IMR-90 (cell line): ENCODE measurements around the gene PANK4. TPM values are rescaled to one million over a fixed set of nuclear protein-coding genes. Genes with fewer than 3 reads are reported as not detected.

Experiments used
- ATAC-seq: fragments of 200-7000 bp; cut with Tn5 transposase; 2 replicates; pipeline ENCODE4 v1.9.1; 2020; ENCODE audit warnings: low read depth, mild to moderate bottlenecking, moderate library complexity
- BruUV-seq: library from RNA; stranded (reverse); fragments of 400-500 nt; replicated peaks from 2 replicates; lab custom pipeline; 2021; lab: Mats Ljungman, UMichigan
- CTCF ChIA-PET: fragments of 300-600 bp; formaldehyde crosslinking; extraction: SDS; loops from one replicate; lab custom pipeline; 2021; ENCODE audit warnings: antibody characterized with exemption; lab: Yijun Ruan, JAX
- POLR2A ChIA-PET: fragments of 300-600 bp; sonication (Branson Sonifier 250); formaldehyde crosslinking; loops from one replicate; lab custom pipeline; 2022; ENCODE audit warnings: antibody characterized with exemption; ENCODE audit not compliant: unreplicated experiment; lab: Charles Lee
- DNase-seq: peaks from one replicate; pipeline ENCODE4 v3.0.0; 2013
- H2AFZ ChIP-seq: replicated peaks from 2 replicates; pipeline ENCODE3; 2013; ENCODE audit warnings: low read length, mild to moderate bottlenecking; ENCODE audit not compliant: poor library complexity
- H2AK5ac ChIP-seq: 2 replicates; pipeline ENCODE4 v1.6.1; 2013; ENCODE audit warnings: low read depth, low read length, inconsistent platforms
- H2AK9ac ChIP-seq: replicated peaks from 2 replicates; pipeline ENCODE3; 2013; ENCODE audit warnings: mild to moderate bottlenecking, low read depth, low read length, moderate library complexity; ENCODE audit not compliant: poor library complexity
- H2BK120ac ChIP-seq: 2 replicates; pipeline ENCODE4 v1.6.1; 2013; ENCODE audit warnings: low read depth, low read length, inconsistent platforms
- H2BK15ac ChIP-seq: 3 replicates; pipeline ENCODE4 v1.6.1; 2013; ENCODE audit warnings: low read depth, low read length, inconsistent platforms
- H2BK20ac ChIP-seq: 2 replicates; pipeline ENCODE4 v1.6.1; 2013; ENCODE audit warnings: low read depth, mild to moderate bottlenecking, inconsistent platforms, low read length, moderate library complexity
- H2BK5ac ChIP-seq: 2 replicates; pipeline ENCODE4 v1.6.1; 2013; ENCODE audit warnings: mild to moderate bottlenecking, low read depth, low read length, inconsistent platforms; ENCODE audit not compliant: poor library complexity, severe bottlenecking
- H3K14ac ChIP-seq: replicated peaks from 2 replicates; pipeline ENCODE4 v1.6.1; 2013; ENCODE audit warnings: low read depth, low read length, inconsistent platforms
- H3K18ac ChIP-seq: 2 replicates; pipeline ENCODE4 v1.6.1; 2013; ENCODE audit warnings: low read depth, low read length, control low read depth
- H3K23ac ChIP-seq: 2 replicates; pipeline ENCODE4 v1.6.1; 2013; ENCODE audit warnings: low read depth, low read length, inconsistent platforms
- H3K27ac ChIP-seq: 2 replicates; pipeline ENCODE4 v1.5.1; 2013; ENCODE audit warnings: mild to moderate bottlenecking, control low read depth, low read length; ENCODE audit not compliant: insufficient read depth
- H3K27me3 ChIP-seq: 2 replicates; pipeline ENCODE4 v1.6.1; 2013; ENCODE audit warnings: low read length; ENCODE audit not compliant: control insufficient read depth, insufficient read depth
- H3K36me3 ChIP-seq: 2 replicates; pipeline ENCODE4 v1.6.1; 2013; ENCODE audit warnings: low read length, mixed read lengths; ENCODE audit not compliant: control insufficient read depth, insufficient read depth
- H3K4ac ChIP-seq: 2 replicates; pipeline ENCODE4 v1.6.1; 2013; ENCODE audit warnings: low read depth, low read length, inconsistent platforms
- H3K4me1 ChIP-seq: 2 replicates; pipeline ENCODE4 v1.6.1; 2013; ENCODE audit warnings: low read length, mixed read lengths; ENCODE audit not compliant: control insufficient read depth, insufficient read depth
- H3K4me2 ChIP-seq: 2 replicates; pipeline ENCODE4 v1.6.1; 2013; ENCODE audit warnings: low read depth, mild to moderate bottlenecking, control low read depth, low read length, moderate library complexity
- H3K4me3 ChIP-seq: 2 replicates; pipeline ENCODE4 v1.5.1; 2013; ENCODE audit warnings: low read depth, mild to moderate bottlenecking, control low read depth, low read length, moderate library complexity; ENCODE audit not compliant: insufficient read depth
- H3K56ac ChIP-seq: 2 replicates; pipeline ENCODE4 v1.6.1; 2013; ENCODE audit warnings: low read length, inconsistent platforms; ENCODE audit not compliant: insufficient read depth; ENCODE audit errors: extremely low read depth
- H3K79me1 ChIP-seq, 2 experiments: 2 replicates each; pipeline ENCODE4 v1.6.1; 2013; ENCODE audit warnings: low read length in 2 of 2, inconsistent platforms in 1 of 2, low read depth in 1 of 2
- H3K9ac ChIP-seq: 2 replicates; pipeline ENCODE4 v1.6.1; 2013; ENCODE audit warnings: low read depth, low read length, control low read depth
- H3K9me1 ChIP-seq: 2 replicates; pipeline ENCODE4 v1.6.1; 2013; ENCODE audit warnings: low read length, inconsistent platforms; ENCODE audit not compliant: insufficient read depth
- H3K9me3 ChIP-seq: 2 replicates; pipeline ENCODE4 v1.6.1; 2013; ENCODE audit warnings: low read length; ENCODE audit not compliant: control insufficient read depth, insufficient read depth
- H4K20me1 ChIP-seq: 2 replicates; pipeline ENCODE4 v1.6.1; 2013; ENCODE audit warnings: low read length, inconsistent platforms; ENCODE audit not compliant: insufficient read depth
- H4K5ac ChIP-seq: 2 replicates; pipeline ENCODE4 v1.6.1; 2013; ENCODE audit warnings: mild to moderate bottlenecking, low read depth, low read length, control low read depth
- H4K8ac ChIP-seq, 2 experiments: 2 replicates each; pipeline ENCODE4 v1.6.1; 2013; ENCODE audit warnings: low read depth in 2 of 2, low read length in 2 of 2, control low read depth in 1 of 2, inconsistent platforms in 1 of 2
- H4K91ac ChIP-seq: 2 replicates; pipeline ENCODE4 v1.6.1; 2013; ENCODE audit warnings: low read depth, low read length, inconsistent platforms; ENCODE audit not compliant: insufficient read depth
- BHLHE40 ChIP-seq: fragments of 150-350 bp; IDR thresholded peaks from 2 replicates; pipeline ENCODE4 v1.6.1; 2016; ENCODE audit warnings: mild to moderate bottlenecking, low read depth, low read length
- CHD1 ChIP-seq: IDR thresholded peaks from 2 replicates; pipeline ENCODE4 v1.6.1; 2012; ENCODE audit warnings: low read depth, low read length, improper control_type of control experiment
- CTCF ChIP-seq: conservative IDR thresholded peaks from 2 replicates; pipeline ENCODE4 v1.5.1; 2012; ENCODE audit warnings: mild to moderate bottlenecking, low read depth, low read length, improper control_type of control experiment
- MAFK ChIP-seq: IDR thresholded peaks from 2 replicates; pipeline ENCODE4 v1.6.1; 2012; ENCODE audit warnings: low read depth, low read length, improper control_type of control experiment
- POLR2A ChIP-seq: IDR thresholded peaks from 2 replicates; pipeline ENCODE4 v1.6.1; 2012; ENCODE audit warnings: mild to moderate bottlenecking, low read depth, low read length
- RAD21 ChIP-seq: IDR thresholded peaks from 2 replicates; pipeline ENCODE4 v1.6.1; 2012; ENCODE audit warnings: low read length, improper control_type of control experiment
- RCOR1 ChIP-seq: IDR thresholded peaks from 2 replicates; pipeline ENCODE4 v1.6.1; 2012; ENCODE audit warnings: mild to moderate bottlenecking, low read length, improper control_type of control experiment; ENCODE audit not compliant: insufficient replicate concordance
- SMC3 ChIP-seq: fragments of 150-350 bp; IDR thresholded peaks from 2 replicates; pipeline ENCODE4 v1.6.1; 2016; ENCODE audit warnings: low read depth, mild to moderate bottlenecking, antibody characterized with exemption, low read length, moderate library complexity
- whole genome bisulfite sequencing, 2 experiments: methylation state at CpG; one replicate each; pipeline versions ENCODE4 v1.1.5 to v1.1.7; 2013; ENCODE audit warnings: missing lambda C conversion rate in 2 of 2; ENCODE audit not compliant: insufficient read length in 1 of 2; ENCODE audit errors: extremely low coverage in 2 of 2; 5-methylcytosine and 5-hydroxymethylcytosine counted together
- dilution Hi-C: fragments of 300-500 bp; cut with HindIII; formaldehyde crosslinking; loops from one replicate; pipeline ENCODE4 v1.14.3; 2018; ENCODE audit warnings: low sequenced_read_pairs; ENCODE audit not compliant: unreplicated experiment
- in situ Hi-C: fragments of 300-500 bp; cut with MboI; formaldehyde crosslinking; loops from 3 replicates; pipeline ENCODE4 v1.14.3; 2019; ENCODE audit warnings: low sequenced_read_pairs, inconsistent platforms, mixed read lengths
- intact Hi-C: fragments of 100-400 bp; cut with micrococcal nuclease; formaldehyde crosslinking; loops from 2 replicates; pipeline ENCODE4 v1.10.0; 2022
- polyA plus RNA-seq, 3 experiments: library from polyadenylated mRNA; depleted of rRNA; stranded (reverse); fragments of >200 nt; gene quantifications; 2 replicates each; pipeline ENCODE4 v1.2.3, GENCODE V29; 2012; ENCODE audit warnings: low replicate concordance in 1 of 3
- total RNA-seq: library from RNA; depleted of rRNA; stranded (reverse); fragments of >200 nt; gene quantifications from 2 replicates; pipeline ENCODE4 v1.2.3, GENCODE V29; 2012

PANK4 gene
- total and polyA plus RNA-seq, 2 of the 4 experiments (the other 2 are of a cell fraction), result 14.0 to 18.5 TPM

GRCh38 chr1:2548068-2548589, 21.7 kb upstream of the PANK4 start:
- WGBS, 2 experiments, result 15% methylated on average over 8 of the region's 17 CpGs; no CpG with 5 or more reads in 1 of the 2 experiments
- BruUV-seq, result no TSS peak
- 0 out of 2 replicates have a peak, but pooled peaks cover 3% of the 10 kb centered on the region for H4K20me1 ChIP-seq
- H3K9me1 ChIP-seq, result no peaks in the 10 kb centered on the region
- no peak overlapping the region for H4K5ac ChIP-seq
- no peaks in the 10 kb centered on the region for H3K9me3 ChIP-seq
- intact Hi-C loops (loop anchor here (5.0 kb wide), 1 partner anchor 116 kb away; no protein-coding TSS in a partner anchor), in situ Hi-C loops (loop anchor here (25.0 kb wide), 1 partner anchor 361 kb away; the partner anchor contains the start of gene FAAP20), dilution Hi-C loops (no loop called here)
- no peaks in the 10 kb centered on the region for H3K36me3 ChIP-seq
- no peak overlapping the region for H3K9ac ChIP-seq
- H3K4me3 ChIP-seq, result no peak overlapping the region
- H3K27ac ChIP-seq, result no peak overlapping the region
- TF ChIP-seq MAFK (no peak), CHD1 (no peak), CTCF (peak; percentile 88), RCOR1 (no peak), SMC3 (peak; percentile 89), POLR2A (peak; percentile 37; the same call in 1 of the 2 replicates), RAD21 (peak; percentile 92), BHLHE40 (no peak)
- H2BK120ac ChIP-seq, result no peak overlapping the region
- H3K23ac ChIP-seq, result no peak overlapping the region
- peak overlapping the region; percentile 81 for H2AFZ ChIP-seq
- peaks cover 0 to 10% of the 10 kb centered on the region in 2 experiments; a peak in 1 of 4 replicates for H3K79me1 ChIP-seq
- ChIA-PET POLR2A (interaction anchor here (0.6 kb wide), 1 partner anchor 23 kb away, joined by 4 read pairs; no protein-coding TSS in a partner anchor), CTCF (interaction anchor here (0.5 to 1.1 kb wide), 3 partner anchors 101 to 127 kb away, joined by 3 read pairs; no protein-coding TSS in a partner anchor)
- H4K91ac ChIP-seq, result no peak overlapping the region; the same call in 1 of the 2 replicates
- H2BK5ac ChIP-seq, result no peak overlapping the region
- H3K4ac ChIP-seq, result no peak overlapping the region
- H3K14ac ChIP-seq, result no peak overlapping the region
- no peaks in the 10 kb centered on the region for H3K27me3 ChIP-seq
- H3K4me2 ChIP-seq, result no peak overlapping the region
- H2AK5ac ChIP-seq, result peak overlapping the region; percentile 35; the same call in 1 of the 2 replicates
- DNase-seq, result peak; percentile 56
- H4K8ac ChIP-seq, result peak overlapping the region; percentile 79 to 88; a peak in 2 of 4 replicates
- peaks cover 10% of the 10 kb centered on the region for H3K4me1 ChIP-seq
- no peak overlapping the region for H3K18ac ChIP-seq
- peak overlapping the region; percentile 52 for H2AK9ac ChIP-seq
- H2BK15ac ChIP-seq, result no peak overlapping the region
- H3K56ac ChIP-seq, result no peak overlapping the region
- no peak overlapping the region for H2BK20ac ChIP-seq
- peak; percentile 53 for ATAC-seq
